ENCODE measurements around the gene NEU3. TPM values are rescaled to one million over a fixed set of nuclear protein-coding genes. Genes with fewer than 3 reads are reported as not detected.
A peak's percentile ranks its signal among the peaks of the same experiment; 100 is the strongest.

Gene NEU3
- total RNA-seq, 1 donor from 2014 or later = 16.5 TPM

- no peak for TF ChIP-seq CTCF (IDR thresholded peaks at IDR 0.05)
- Mint-ChIP-seq H3K27me3 (peaks cover 3% of the 10 kb centered on the region), H3K4me3 (no peak overlapping the region), H3K27ac (no peak overlapping the region), H3K4me1 (no peaks in the 10 kb centered on the region), H3K9me3 (no peaks in the 10 kb centered on the region), H3K36me3 (ENCODE audit: low read depth) (no peaks in the 10 kb centered on the region)
- ATAC-seq (ENCODE audit: low read depth) = no peak
- POLR2A ChIA-PET = no interaction called here
- no peak for DNase-seq
- intact Hi-C loops (cut with micrococcal nuclease) = no loop called here
- CTCF ChIA-PET = interaction anchor here (0.8 kb wide), 1 partner anchor 98 kb away, joined by 3 read pairs; no protein-coding TSS in a partner anchor
These were observed 40.0 kb downstream of the NEU3 start for GRCh38 chr11:75028724-75029123.

- H3K4me3 Mint-ChIP-seq = no peak overlapping the region
- no peaks in the 10 kb centered on the region for H3K9me3 Mint-ChIP-seq
- POLR2A ChIA-PET = no interaction called here
- TF ChIP-seq CTCF (IDR thresholded peaks at IDR 0.05) = no peak
- DNase-seq = no peak
- H3K36me3 Mint-ChIP-seq (ENCODE audit: low read depth) = no peaks in the 10 kb centered on the region
- peaks cover 3% of the 10 kb centered on the region for H3K27me3 Mint-ChIP-seq
- no peak overlapping the region for H3K27ac Mint-ChIP-seq
- intact Hi-C loops (cut with micrococcal nuclease) = no loop called here
- no peak for ATAC-seq (ENCODE audit: low read depth)
- CTCF ChIA-PET = interaction anchor here (6.7 kb wide), 1 partner anchor 99 kb away, joined by 55 read pairs; no protein-coding TSS in a partner anchor
- no peaks in the 10 kb centered on the region for H3K4me1 Mint-ChIP-seq
These were observed 41.3 kb downstream of the NEU3 start for GRCh38 chr11:75029836-75030631.

- intact Hi-C loops (cut with micrococcal nuclease) = no loop called here
- Mint-ChIP-seq H3K9me3 (no peaks in the 10 kb centered on the region), H3K4me1 (peaks cover 7% of the 10 kb centered on the region), H3K27me3 (peaks cover 3% of the 10 kb centered on the region), H3K36me3 (ENCODE audit: low read depth) (no peaks in the 10 kb centered on the region), H3K27ac (no peak overlapping the region), H3K4me3 (no peak overlapping the region)
- DNase-seq = no peak
- no peak for ATAC-seq (ENCODE audit: low read depth)
- TF ChIP-seq CTCF (IDR thresholded peaks at IDR 0.05) = no peak
- CTCF ChIA-PET = interaction anchor here (1.0 to 6.7 kb wide), 5 partner anchors 9 to 109 kb away, joined by 3 to 55 read pairs (median 7); no protein-coding TSS in a partner anchor
- POLR2A ChIA-PET = no interaction called here
These were observed 42.6 kb downstream of the NEU3 start for GRCh38 chr11:75031224-75031753.

- H3K4me1 Mint-ChIP-seq = peaks cover 7% of the 10 kb centered on the region
- no peaks in the 10 kb centered on the region for H3K9me3 Mint-ChIP-seq
- peaks cover 3% of the 10 kb centered on the region for H3K27me3 Mint-ChIP-seq
- no peaks in the 10 kb centered on the region for H3K36me3 Mint-ChIP-seq (ENCODE audit: low read depth)
- DNase-seq = peak; percentile 48
- H3K27ac Mint-ChIP-seq = no peak overlapping the region
- intact Hi-C loops (cut with micrococcal nuclease) = loop anchor here (1.0 kb wide), 1 partner anchor 103 kb away; no protein-coding TSS in a partner anchor
- ChIA-PET POLR2A (no interaction called here), CTCF (interaction anchor here (1.0 to 6.7 kb wide), 6 partner anchors 9 to 110 kb away, joined by 3 to 55 read pairs (median 6); no protein-coding TSS in a partner anchor)
- peak; percentile 52 for ATAC-seq (ENCODE audit: low read depth)
- no peak for TF ChIP-seq CTCF (IDR thresholded peaks at IDR 0.05)
- H3K4me3 Mint-ChIP-seq = no peak overlapping the region
These were observed 43.2 kb downstream of the NEU3 start for GRCh38 chr11:75031771-75032549.

All from activated B cell treated with CpG ODN at 0.5 μM for 24 hours (primary cell).